HG02885 (cell line): ENCODE measurements around the gene KDM6B.

Experiments
- ATAC-seq: cut with Tn5 transposase; IDR thresholded peaks from one replicate; pipeline ENCODE4 v1.9.1; 2021; ENCODE audit warnings: mild to moderate bottlenecking; ENCODE audit not compliant: unreplicated experiment, poor library complexity

Gene KDM6B

GRCh38 chr17:7867881-7868329 is 33.9 kb downstream of the KDM6B start:
- no peak for ATAC-seq

- ATAC-seq = no peak
Measured at GRCh38 chr17:7873051-7873450, 39.0 kb downstream of the KDM6B start.

DNA sequence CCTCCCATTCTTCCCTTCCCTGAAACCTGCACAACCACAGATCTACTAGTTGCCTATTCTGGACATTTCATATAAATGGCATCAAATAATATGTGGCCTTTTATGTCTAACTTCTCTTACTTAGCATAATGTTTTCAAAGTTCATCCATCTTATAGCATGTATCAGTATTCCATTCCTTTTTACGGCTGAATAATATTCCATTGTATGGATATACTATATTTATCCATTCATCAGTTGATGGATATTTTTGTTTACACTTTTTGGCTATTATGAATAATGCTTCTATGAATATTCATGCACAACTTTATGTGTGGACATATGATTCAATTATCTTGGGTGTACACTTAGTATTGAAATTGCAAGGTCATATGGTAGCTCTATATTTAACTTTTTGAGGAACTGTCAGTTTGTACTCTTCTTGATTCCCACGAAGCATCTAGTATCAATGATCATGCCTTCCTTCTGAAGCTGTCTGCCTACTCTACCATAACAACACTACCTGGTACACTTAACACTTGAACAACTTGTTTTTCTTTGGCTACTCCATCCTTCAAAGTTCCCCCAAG is 41.9 kb downstream of the KDM6B start:
- no peak for ATAC-seq

DNA sequence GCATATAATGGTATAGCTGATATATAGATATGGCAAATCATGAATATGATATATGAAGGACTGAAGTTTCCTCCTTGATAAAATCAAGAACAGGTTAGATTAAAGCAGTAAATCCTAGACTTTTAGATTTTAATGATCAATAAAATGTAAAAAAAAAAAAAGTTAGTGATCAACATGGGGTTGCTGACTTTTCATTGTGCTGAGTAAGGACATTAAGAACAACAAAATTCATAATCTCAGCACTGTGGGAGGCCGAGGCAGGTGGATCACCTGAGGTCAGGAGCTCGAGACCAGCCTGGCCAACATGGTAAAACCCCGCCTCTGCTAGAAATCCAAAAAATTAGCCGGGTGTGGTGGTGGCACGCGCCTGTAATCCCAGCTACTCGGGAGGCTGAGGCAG is 44.2 kb downstream of the KDM6B start:
- no peak for ATAC-seq

DNA sequence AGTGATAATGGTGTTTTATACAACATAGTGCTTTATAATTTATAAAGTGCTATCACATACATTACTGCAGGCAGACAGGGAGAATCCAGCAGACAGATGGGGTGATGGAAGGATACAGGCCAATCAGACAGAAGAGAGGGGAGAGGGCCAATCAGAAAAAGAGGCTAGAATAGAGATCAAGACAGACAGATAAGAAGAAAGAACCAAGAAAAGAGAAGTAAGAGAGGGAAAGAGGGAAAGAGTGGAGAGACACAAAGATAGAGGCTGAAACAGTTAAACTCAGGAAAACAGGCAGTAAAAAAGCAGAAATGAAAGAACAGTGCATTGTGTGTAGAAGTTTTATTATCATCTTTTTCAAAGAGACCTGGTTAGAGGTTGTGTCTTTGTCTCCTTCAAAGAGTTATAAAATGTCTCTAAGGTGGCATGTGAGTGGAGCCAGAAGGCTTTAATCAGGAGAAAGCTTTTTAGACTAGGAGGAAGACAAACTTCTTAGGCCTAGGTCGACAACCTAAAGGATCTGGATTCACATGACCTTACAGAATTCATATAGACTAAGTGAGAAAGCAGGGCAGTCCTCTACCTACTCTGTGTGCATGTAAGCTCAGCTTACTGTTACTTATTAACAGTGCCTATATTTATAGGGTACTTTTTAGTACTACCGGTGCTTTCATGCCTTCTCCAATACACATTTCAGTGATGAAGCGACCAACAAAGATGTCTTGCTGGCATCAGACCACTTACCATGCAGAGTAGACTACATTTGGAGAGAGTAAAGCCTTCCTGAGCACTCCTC is 46.3 kb downstream of the KDM6B start:
- no peak for ATAC-seq

GRCh38 chr17:7881276-7882054 is 47.4 kb downstream of the KDM6B start:
- no peak for ATAC-seq

GRCh38 chr17:7882068-7882467 is 48.1 kb downstream of the KDM6B start:
- no peak for ATAC-seq

- ATAC-seq = no peak
Measured at GRCh38 chr17:7882629-7883028, 48.6 kb downstream of the KDM6B start.
